ENCODE data around the gene NLRP11. TPM values are rescaled to one million over a fixed set of nuclear protein-coding genes. Genes with fewer than 3 reads are reported as not detected.

NLRP11 gene
- total and polyA plus RNA-seq, 2 of the 4 experiments (the other 2 are of a cell fraction), result not detected

- intact Hi-C loops (cut with micrococcal nuclease), result no loop called here
- H3K27me3 ChIP-seq (ENCODE audit: control insufficient read depth, insufficient read depth, low read length), result no peaks in the 10 kb centered on the region
These were observed 30.4 kb downstream of the NLRP11 start for GRCh38 chr19:55801416-55801815.

More at GRCh38 chr19:55801416-55801815, 30.4 kb downstream of the NLRP11 start:
- Histone ChIP-seq H3K9ac (ENCODE audit: low read depth, low read length) (no peak overlapping the region), H2AFZ (replicated peaks; ENCODE audit: low read length, poor library complexity) (no peak overlapping the region), H2AK9ac (replicated peaks; ENCODE audit: low read depth, low read length, poor library complexity) (no peak overlapping the region), H2BK20ac (ENCODE audit: low read depth, low read length) (no peak overlapping the region), H2BK120ac (ENCODE audit: low read depth, low read length) (no peak overlapping the region), H2BK5ac (ENCODE audit: low read depth, low read length, poor library complexity, severe bottlenecking) (no peak overlapping the region), H3K27ac (ENCODE audit: insufficient read depth, low read length) (no peak overlapping the region), H3K23ac (ENCODE audit: low read depth, low read length) (no peak overlapping the region), H3K4me3 (ENCODE audit: insufficient read depth, low read depth, low read length) (no peak overlapping the region), H4K20me1 (ENCODE audit: insufficient read depth, low read length) (no peaks in the 10 kb centered on the region), H3K56ac (ENCODE audit: extremely low read depth, insufficient read depth, low read length) (no peak overlapping the region), H2AK5ac (ENCODE audit: low read depth, low read length) (no peak overlapping the region), H3K14ac (replicated peaks; ENCODE audit: low read depth, low read length) (no peak overlapping the region), H2BK15ac (ENCODE audit: low read depth, low read length) (no peak overlapping the region), H3K36me3 (ENCODE audit: control insufficient read depth, insufficient read depth, low read length) (no peaks in the 10 kb centered on the region), H4K5ac (ENCODE audit: low read depth, low read length) (no peak overlapping the region), H3K9me3 (ENCODE audit: control insufficient read depth, insufficient read depth, low read length) (peaks cover 9% of the 10 kb centered on the region), H3K18ac (ENCODE audit: low read depth, low read length) (no peak overlapping the region), H3K9me1 (ENCODE audit: insufficient read depth, low read length) (no peaks in the 10 kb centered on the region), H4K91ac (ENCODE audit: insufficient read depth, low read depth, low read length) (no peak overlapping the region), H3K4ac (ENCODE audit: low read depth, low read length) (no peak overlapping the region), H3K4me2 (ENCODE audit: low read depth, low read length) (no peak overlapping the region), H4K8ac (ENCODE audit: low read depth in 2 of 2, low read length in 2 of 2) (no peak overlapping the region), H3K79me1 (ENCODE audit: low read depth in 1 of 2, low read length in 2 of 2) (no peaks in the 10 kb centered on the region), H3K4me1 (ENCODE audit: control insufficient read depth, insufficient read depth, low read length) (no peaks in the 10 kb centered on the region)
- dilution Hi-C loops (cut with HindIII; ENCODE audit: low sequenced_read_pairs, unreplicated experiment), result no loop called here
- TF ChIP-seq FOS (IDR thresholded peaks at IDR 0.05; ENCODE audit: low read depth, low read length) (no peak), BHLHE40 (IDR thresholded peaks at IDR 0.05; ENCODE audit: low read depth, low read length) (no peak), MAFK (IDR thresholded peaks at IDR 0.05; ENCODE audit: low read depth, low read length) (no peak), NFE2L2 (IDR thresholded peaks at IDR 0.05; ENCODE audit: low read depth, low read length) (no peak), RCOR1 (IDR thresholded peaks at IDR 0.05; ENCODE audit: insufficient replicate concordance, low read length) (no peak), USF2 (IDR thresholded peaks at IDR 0.05; ENCODE audit: low read depth, low read length) (no peak), RFX5 (IDR thresholded peaks at IDR 0.05; ENCODE audit: low read depth, low read length) (no peak), CHD1 (IDR thresholded peaks at IDR 0.05; ENCODE audit: low read depth, low read length) (no peak), RAD21 (IDR thresholded peaks at IDR 0.05; ENCODE audit: low read length) (no peak)
- TF ChIP-seq, protein P1, sequence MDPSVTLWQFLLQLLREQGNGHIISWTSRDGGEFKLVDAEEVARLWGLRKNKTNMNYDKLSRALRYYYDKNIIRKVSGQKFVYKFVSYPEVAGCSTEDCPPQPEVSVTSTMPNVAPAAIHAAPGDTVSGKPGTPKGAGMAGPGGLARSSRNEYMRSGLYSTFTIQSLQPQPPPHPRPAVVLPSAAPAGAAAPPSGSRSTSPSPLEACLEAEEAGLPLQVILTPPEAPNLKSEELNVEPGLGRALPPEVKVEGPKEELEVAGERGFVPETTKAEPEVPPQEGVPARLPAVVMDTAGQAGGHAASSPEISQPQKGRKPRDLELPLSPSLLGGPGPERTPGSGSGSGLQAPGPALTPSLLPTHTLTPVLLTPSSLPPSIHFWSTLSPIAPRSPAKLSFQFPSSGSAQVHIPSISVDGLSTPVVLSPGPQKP (IDR thresholded peaks at IDR 0.05; ENCODE audit: borderline replicate concordance, low read depth, low read length), result no peak
- DNase-seq (no peak), ATAC-seq (ENCODE audit: low read depth) (no peak)
- in situ Hi-C loops (cut with MboI; ENCODE audit: low sequenced_read_pairs), result no loop called here
- ChIA-PET POLR2A (ENCODE audit: unreplicated experiment) (no interaction called here), CTCF (no interaction called here)
- WGBS, 2 experiments (ENCODE audit: extremely low coverage in 2 of 2, insufficient read length in 1 of 2), result no CpG with 5 or more reads among the region's 7 CpGs
- BruUV-seq (replicated peaks), result no TSS peak

Measured in IMR-90 (cell line).